ENCODE measurements around the gene CAMK1D.

Gene CAMK1D

GRCh38 chr10:12375076-12375504 lies 25.7 kb downstream of the CAMK1D start:
- no peak for DNase-seq (ENCODE audit: low read depth)

GRCh38 chr10:12376211-12376610 lies 26.9 kb downstream of the CAMK1D start:
- no peak for DNase-seq (ENCODE audit: low read depth)

- DNase-seq (ENCODE audit: low read depth), result no peak
Observed at GRCh38 chr10:12377658-12378290, 28.4 kb downstream of the CAMK1D start.

- no peak for DNase-seq (ENCODE audit: low read depth)
Observed at GRCh38 chr10:12380999-12381398, 31.7 kb downstream of the CAMK1D start.

- DNase-seq (ENCODE audit: low read depth), result no peak
Observed at GRCh38 chr10:12381536-12382156, 32.3 kb downstream of the CAMK1D start.

GRCh38 chr10:12382157-12382548 lies 32.8 kb downstream of the CAMK1D start:
- DNase-seq (ENCODE audit: low read depth), result no peak

- DNase-seq (ENCODE audit: low read depth), result no peak
Observed at GRCh38 chr10:12382956-12383531, 33.7 kb downstream of the CAMK1D start.

GRCh38 chr10:12384906-12385305 lies 35.6 kb downstream of the CAMK1D start:
- no peak for DNase-seq (ENCODE audit: low read depth)

- no peak for DNase-seq (ENCODE audit: low read depth)
Observed at GRCh38 chr10:12387561-12388210, 38.3 kb downstream of the CAMK1D start.

GRCh38 chr10:12388671-12389070 lies 39.3 kb downstream of the CAMK1D start:
- DNase-seq (ENCODE audit: low read depth), result no peak

GRCh38 chr10:12389154-12389734 lies 39.9 kb downstream of the CAMK1D start:
- DNase-seq (ENCODE audit: low read depth), result no peak

GRCh38 chr10:12390733-12391132 lies 41.4 kb downstream of the CAMK1D start:
- no peak for DNase-seq (ENCODE audit: low read depth)

GRCh38 chr10:12391206-12391605 lies 41.9 kb downstream of the CAMK1D start:
- DNase-seq (ENCODE audit: low read depth), result no peak

- no peak for DNase-seq (ENCODE audit: low read depth)
Observed at GRCh38 chr10:12393831-12394230, 44.5 kb downstream of the CAMK1D start.

- no peak for DNase-seq (ENCODE audit: low read depth)
Observed at GRCh38 chr10:12394241-12395033, 45.1 kb downstream of the CAMK1D start.

GRCh38 chr10:12396093-12396492 lies 46.7 kb downstream of the CAMK1D start:
- DNase-seq (ENCODE audit: low read depth), result no peak

- DNase-seq (ENCODE audit: low read depth), result no peak
Observed at GRCh38 chr10:12396567-12396966, 47.2 kb downstream of the CAMK1D start.

GRCh38 chr10:12397147-12397896 lies 48.0 kb downstream of the CAMK1D start:
- DNase-seq (ENCODE audit: low read depth), result no peak

GRCh38 chr10:12397941-12398340 lies 48.6 kb downstream of the CAMK1D start:
- no peak for DNase-seq (ENCODE audit: low read depth)

GRCh38 chr10:12400266-12400931 lies 51.1 kb downstream of the CAMK1D start:
- no peak for DNase-seq (ENCODE audit: low read depth)

GRCh38 chr10:12401466-12401865 lies 52.1 kb downstream of the CAMK1D start:
- DNase-seq (ENCODE audit: low read depth), result no peak
